HG02938 (cell line): Measurements from ENCODE around the gene MTM1.
A peak's percentile ranks its signal among the peaks of the same experiment; 100 is the strongest.

Experiments used
- ATAC-seq: cut with Tn5 transposase; IDR thresholded peaks from one replicate; pipeline ENCODE4 v1.9.1; 2021; ENCODE audit warnings: mild to moderate bottlenecking, moderate library complexity; ENCODE audit not compliant: unreplicated experiment

The MTM1 gene

GRCh38 chrX:150599226-150599625 is 30.8 kb downstream of the MTM1 start:
- ATAC-seq: no peak

GRCh38 chrX:150602296-150602695 is 33.9 kb downstream of the MTM1 start:
- ATAC-seq: no peak

- no peak for ATAC-seq
Measured at GRCh38 chrX:150602743-150603142, 34.3 kb downstream of the MTM1 start.

- ATAC-seq: no peak
Measured at GRCh38 chrX:150605603-150606002, 37.2 kb downstream of the MTM1 start.

- ATAC-seq: no peak
Measured at GRCh38 chrX:150607201-150607600, 38.8 kb downstream of the MTM1 start.

- no peak for ATAC-seq
Measured at GRCh38 chrX:150610043-150610442, 41.6 kb downstream of the MTM1 start.

- no peak for ATAC-seq
Measured at GRCh38 chrX:150610446-150610845, 42.0 kb downstream of the MTM1 start.

- no peak for ATAC-seq
Measured at GRCh38 chrX:150615356-150615755, 46.9 kb downstream of the MTM1 start.

- ATAC-seq: no peak
Measured at GRCh38 chrX:150616179-150616862, 47.9 kb downstream of the MTM1 start.

- no peak for ATAC-seq
Measured at GRCh38 chrX:150616863-150617198, 48.4 kb downstream of the MTM1 start.

GRCh38 chrX:150621652-150622051 is 53.2 kb downstream of the MTM1 start:
- ATAC-seq: no peak

GRCh38 chrX:150623583-150623982 is 55.2 kb downstream of the MTM1 start:
- no peak for ATAC-seq

GRCh38 chrX:150625097-150625496 is 56.7 kb downstream of the MTM1 start:
- ATAC-seq: no peak

GRCh38 chrX:150625875-150626274 is 57.5 kb downstream of the MTM1 start:
- no peak for ATAC-seq

GRCh38 chrX:150627957-150628356 is 59.5 kb downstream of the MTM1 start:
- ATAC-seq: no peak

- peak; percentile 89 for ATAC-seq
Measured at GRCh38 chrX:150635952-150636351, 67.5 kb downstream of the MTM1 start.

GRCh38 chrX:150642423-150642822 is 74.0 kb downstream of the MTM1 start:
- no peak for ATAC-seq

GRCh38 chrX:150643271-150643670 is 74.8 kb downstream of the MTM1 start:
- no peak for ATAC-seq

GRCh38 chrX:150643958-150644357 is 75.5 kb downstream of the MTM1 start:
- no peak for ATAC-seq

- no peak for ATAC-seq
Measured at GRCh38 chrX:150644422-150644821, 76.0 kb downstream of the MTM1 start.

GRCh38 chrX:150647331-150647730 is 78.9 kb downstream of the MTM1 start:
- no peak for ATAC-seq

GRCh38 chrX:150648296-150648940 is 80.0 kb downstream of the MTM1 start:
- ATAC-seq: no peak
